IPS-18a (cell line): ENCODE data around the gene SLC25A48.
A peak's percentile ranks its signal among the peaks of the same experiment; 100 is the strongest.

ENCODE experiments used
- H3K27ac ChIP-seq: one replicate; pipeline ENCODE4 v1.5.1; 2013; ENCODE audit warnings: low read length
- H3K27me3 ChIP-seq: one replicate; pipeline ENCODE4 v1.6.1; 2013; ENCODE audit warnings: mild to moderate bottlenecking, low read length; ENCODE audit not compliant: control insufficient read depth, insufficient read depth
- H3K36me3 ChIP-seq: one replicate; pipeline ENCODE4 v1.6.1; 2013; ENCODE audit warnings: low read depth, low read length; ENCODE audit not compliant: control insufficient read depth
- H3K4me1 ChIP-seq: one replicate; pipeline ENCODE4 v1.6.1; 2013; ENCODE audit warnings: low read depth, low read length; ENCODE audit not compliant: control insufficient read depth
- H3K4me3 ChIP-seq: one replicate; pipeline ENCODE4 v1.5.1; 2013; ENCODE audit warnings: low read length
- H3K9ac ChIP-seq: one replicate; pipeline ENCODE4 v1.6.1; 2013; ENCODE audit warnings: mild to moderate bottlenecking, low read length, moderate library complexity
- H3K9me3 ChIP-seq: one replicate; pipeline ENCODE4 v1.6.1; 2013; ENCODE audit warnings: low read depth, low read length; ENCODE audit not compliant: control insufficient read depth

The SLC25A48 gene

DNA sequence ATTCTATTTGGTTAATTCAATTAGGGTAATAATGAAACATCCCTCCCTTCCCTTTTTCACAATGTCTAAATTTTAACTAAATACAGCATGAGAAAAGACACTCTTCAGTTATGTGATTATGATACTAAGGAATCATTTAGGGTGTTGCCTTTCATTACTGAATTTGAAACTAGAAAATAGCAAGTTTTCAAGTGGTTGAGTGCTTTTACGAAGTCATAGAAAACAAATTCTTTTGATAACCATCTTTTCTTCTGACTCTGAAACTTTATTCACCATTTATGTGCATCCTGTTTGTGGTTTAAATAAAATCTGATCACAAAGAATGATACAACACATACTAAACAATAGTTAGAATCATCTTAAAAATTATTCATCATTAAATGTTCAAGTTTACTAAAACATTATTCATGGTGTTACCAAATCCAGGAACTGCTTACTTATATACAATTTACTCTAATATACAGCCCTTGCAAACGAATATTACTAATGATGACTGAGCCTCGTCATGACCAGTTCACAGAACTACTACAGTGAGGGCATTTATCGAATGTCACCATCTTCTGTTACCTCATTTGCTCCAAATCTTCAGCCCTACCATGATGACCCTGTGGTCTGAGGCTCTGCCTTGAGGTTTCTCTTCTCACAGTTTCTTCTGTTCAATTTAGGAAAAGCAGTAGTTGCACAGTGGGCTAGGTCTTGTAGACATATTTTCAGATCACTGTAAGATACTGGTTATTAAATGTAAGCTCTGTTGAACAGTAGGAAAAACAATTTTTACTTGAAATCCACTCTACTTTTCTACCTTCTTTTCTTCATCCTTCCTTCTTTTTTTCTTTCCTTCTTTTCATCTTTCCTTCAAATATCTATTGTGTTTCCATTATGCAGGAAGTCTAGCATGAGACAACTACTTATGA, 79.5 kb downstream of the SLC25A48 start:
- Histone ChIP-seq H3K4me1 (no peaks in the 10 kb centered on the region), H3K9me3 (no peaks in the 10 kb centered on the region), H3K9ac (no peak overlapping the region), H3K27ac (no peak overlapping the region), H3K27me3 (no peaks in the 10 kb centered on the region), H3K4me3 (no peak overlapping the region), H3K36me3 (no peaks in the 10 kb centered on the region)

GRCh38 chr5:135915466-135916001, 81.1 kb downstream of the SLC25A48 start:
- no peaks in the 10 kb centered on the region for H3K9me3 ChIP-seq
- H3K27ac ChIP-seq, result no peak overlapping the region

GRCh38 chr5:135916638-135917263, 82.3 kb downstream of the SLC25A48 start:
- no peak overlapping the region for H3K9ac ChIP-seq
- no peaks in the 10 kb centered on the region for H3K9me3 ChIP-seq
- no peak overlapping the region for H3K27ac ChIP-seq
- no peaks in the 10 kb centered on the region for H3K27me3 ChIP-seq
- H3K4me3 ChIP-seq, result no peak overlapping the region
- H3K4me1 ChIP-seq, result no peaks in the 10 kb centered on the region
- H3K36me3 ChIP-seq, result no peaks in the 10 kb centered on the region

More at GRCh38 chr5:135915466-135916001, 81.1 kb downstream of the SLC25A48 start:
- H3K9ac ChIP-seq, result no peak overlapping the region
- H3K27me3 ChIP-seq, result no peaks in the 10 kb centered on the region
- H3K4me1 ChIP-seq, result no peaks in the 10 kb centered on the region
- no peak overlapping the region for H3K4me3 ChIP-seq
- no peaks in the 10 kb centered on the region for H3K36me3 ChIP-seq

GRCh38 chr5:135920199-135920598, 85.7 kb downstream of the SLC25A48 start:
- Histone ChIP-seq H3K4me1 (no peaks in the 10 kb centered on the region), H3K9me3 (no peaks in the 10 kb centered on the region), H3K36me3 (no peaks in the 10 kb centered on the region), H3K27ac (no peak overlapping the region), H3K4me3 (no peak overlapping the region), H3K27me3 (peaks cover 4% of the 10 kb centered on the region), H3K9ac (no peak overlapping the region)

GRCh38 chr5:135921388-135921787, 86.9 kb downstream of the SLC25A48 start:
- Histone ChIP-seq H3K36me3 (no peaks in the 10 kb centered on the region), H3K4me3 (no peak overlapping the region), H3K27me3 (peaks cover 10% of the 10 kb centered on the region)

GRCh38 chr5:135930029-135930948, 95.8 kb downstream of the SLC25A48 start:
- H3K4me3 ChIP-seq, result peak overlapping the region; percentile 65
- no peak overlapping the region for H3K27ac ChIP-seq
- H3K9me3 ChIP-seq, result no peaks in the 10 kb centered on the region
- H3K27me3 ChIP-seq, result peaks cover 71% of the 10 kb centered on the region
- H3K4me1 ChIP-seq, result peaks cover 4% of the 10 kb centered on the region
- no peaks in the 10 kb centered on the region for H3K36me3 ChIP-seq
- no peak overlapping the region for H3K9ac ChIP-seq

More at GRCh38 chr5:135921388-135921787, 86.9 kb downstream of the SLC25A48 start:
- Histone ChIP-seq H3K9me3 (no peaks in the 10 kb centered on the region), H3K4me1 (no peaks in the 10 kb centered on the region), H3K9ac (no peak overlapping the region), H3K27ac (no peak overlapping the region)

- Histone ChIP-seq H3K36me3 (no peaks in the 10 kb centered on the region), H3K9ac (no peak overlapping the region), H3K9me3 (no peaks in the 10 kb centered on the region), H3K27me3 (peaks cover 70% of the 10 kb centered on the region), H3K27ac (no peak overlapping the region), H3K4me1 (peaks cover 4% of the 10 kb centered on the region), H3K4me3 (peak overlapping the region; percentile 65)
These were observed 96.5 kb downstream of the SLC25A48 start for GRCh38 chr5:135930949-135931295.

DNA sequence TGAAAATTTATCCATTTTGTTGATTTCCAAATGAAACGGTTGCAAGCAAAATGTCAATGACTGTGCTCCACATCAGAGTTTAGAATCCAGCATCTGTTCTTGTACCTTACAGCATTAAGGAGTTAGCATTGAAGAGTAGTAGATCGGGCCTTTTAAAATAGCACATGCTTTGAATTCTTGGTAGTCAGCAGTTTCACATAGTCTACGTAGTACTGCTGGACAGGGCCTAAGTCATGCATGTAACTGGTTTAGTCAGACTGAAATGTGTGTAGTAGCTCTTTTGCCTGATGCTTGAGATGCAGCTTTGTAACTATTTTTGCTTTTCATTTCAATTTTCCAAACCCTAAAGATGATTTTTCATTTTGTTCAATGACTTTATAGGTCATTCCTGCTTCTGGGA, 100.5 kb downstream of the SLC25A48 start:
- H3K9me3 ChIP-seq, result no peaks in the 10 kb centered on the region
- peaks cover 4% of the 10 kb centered on the region for H3K4me1 ChIP-seq
- no peak overlapping the region for H3K4me3 ChIP-seq
- H3K27me3 ChIP-seq, result peaks cover 36% of the 10 kb centered on the region
- no peaks in the 10 kb centered on the region for H3K36me3 ChIP-seq
- H3K9ac ChIP-seq, result no peak overlapping the region
- no peak overlapping the region for H3K27ac ChIP-seq

DNA sequence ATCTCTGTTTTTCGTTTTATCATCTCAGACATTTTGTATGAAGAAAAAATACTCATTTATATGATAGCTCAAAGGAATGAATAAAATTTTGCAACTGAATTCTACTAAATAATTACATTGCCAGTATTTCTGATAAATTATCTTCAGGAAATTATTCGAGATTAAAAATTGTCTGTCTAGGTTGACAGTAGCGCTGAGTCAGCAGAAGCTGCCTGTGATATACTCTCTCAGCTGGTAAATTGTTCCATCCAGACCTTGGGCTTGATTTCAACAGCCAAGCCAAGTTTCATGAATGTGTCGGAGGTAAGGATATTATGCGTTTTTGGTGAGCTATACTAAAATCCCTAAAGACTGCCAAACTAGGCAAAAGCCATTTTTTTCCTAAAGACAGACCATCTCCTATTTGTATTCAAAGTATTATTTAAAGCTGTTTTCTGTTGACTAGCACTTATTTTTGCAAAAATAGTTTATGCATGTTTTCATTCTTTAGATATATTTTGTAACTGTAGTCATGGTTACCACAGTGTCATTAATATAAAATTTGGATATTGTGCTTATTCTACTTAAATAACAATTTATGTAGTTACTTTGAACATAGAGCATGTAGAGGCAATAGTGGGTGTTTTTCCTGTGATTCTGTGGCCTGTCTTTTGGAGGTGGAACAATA, 102.9 kb downstream of the SLC25A48 start:
- Histone ChIP-seq H3K9me3 (no peaks in the 10 kb centered on the region), H3K4me3 (no peak overlapping the region), H3K9ac (no peak overlapping the region), H3K27ac (no peak overlapping the region), H3K4me1 (peaks cover 3% of the 10 kb centered on the region), H3K27me3 (peaks cover 12% of the 10 kb centered on the region), H3K36me3 (no peaks in the 10 kb centered on the region)
